ENCODE measurements around the gene KLF5. TPM values are rescaled to one million over a fixed set of nuclear protein-coding genes. Genes with fewer than 3 reads are reported as not detected.

Gene KLF5
- total and polyA plus RNA-seq, 5 donors: 0.54 to 0.83 (median 0.74) TPM

DNA sequence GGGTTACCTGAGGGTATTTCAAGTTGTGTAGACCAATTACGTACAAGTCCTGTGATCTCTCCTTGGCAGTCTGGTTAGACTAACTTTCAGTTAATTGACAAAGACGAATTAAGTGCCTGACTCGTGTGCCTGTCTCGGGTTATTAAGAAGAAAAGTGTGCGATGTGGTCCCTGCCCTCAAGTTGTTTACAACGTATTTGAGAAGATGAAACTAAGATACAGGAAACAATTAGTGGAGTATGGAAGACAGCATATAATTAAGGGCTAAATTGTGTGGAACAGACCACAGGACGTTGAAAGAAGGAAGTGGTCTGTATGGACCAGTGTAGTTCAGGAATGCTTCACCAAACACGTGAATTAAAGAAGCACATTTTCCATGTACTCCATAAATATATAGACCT lies 49.2 kb downstream of the KLF5 start:
- Histone ChIP-seq H3K27ac (ENCODE audit: low read length) (no peak overlapping the region), H3K9me3 (ENCODE audit: control insufficient read depth, low read length) (no peaks in the 10 kb centered on the region), H3K4me3 (ENCODE audit: low read length) (no peak overlapping the region), H3K27me3 (ENCODE audit: control insufficient read depth, insufficient read depth) (no peaks in the 10 kb centered on the region), H3K4me1 (ENCODE audit: control insufficient read depth, insufficient read depth, low read length) (no peaks in the 10 kb centered on the region)
- intact Hi-C loops (cut with DNase I): no loop called here
- WGBS: 54% methylated on average over 8 of the region's 8 CpGs
- ATAC-seq (no peak), DNase-seq (no peak)

DNA sequence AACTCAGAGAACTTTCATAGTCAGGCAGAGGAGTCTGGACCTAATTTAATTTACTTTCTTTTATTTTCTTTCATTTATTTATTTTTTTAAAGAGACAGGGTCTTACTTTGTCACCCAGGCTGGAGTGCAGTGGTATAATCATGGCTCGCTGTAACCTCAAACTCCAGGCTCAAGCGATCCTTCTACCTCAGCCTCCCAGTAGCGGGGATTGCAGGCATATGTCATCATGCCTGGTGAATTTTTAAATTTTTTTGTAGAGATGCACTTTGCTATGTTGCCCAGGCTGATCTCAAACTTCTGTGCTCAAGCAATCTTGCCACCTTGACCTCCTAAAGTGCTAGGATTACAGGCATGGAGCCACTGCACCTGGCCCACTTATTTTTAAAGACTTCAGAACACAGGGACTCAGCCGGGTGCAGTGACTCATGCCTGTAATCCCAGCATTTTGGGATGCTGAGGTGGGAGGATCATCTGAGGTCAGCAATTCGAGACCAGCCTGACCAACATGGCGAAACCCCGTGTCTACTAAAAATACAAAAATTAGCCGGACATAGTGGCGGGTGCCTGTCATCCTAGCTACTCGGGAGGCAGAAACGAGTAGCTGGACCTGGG lies 50.6 kb downstream of the KLF5 start:
- whole genome bisulfite sequencing: 93% methylated on average over 11 of the region's 11 CpGs
- H3K4me3 ChIP-seq (ENCODE audit: low read length): no peak overlapping the region
- DNase-seq (no peak), ATAC-seq (no peak)
- no peaks in the 10 kb centered on the region for H3K27me3 ChIP-seq (ENCODE audit: control insufficient read depth, insufficient read depth)
- H3K4me1 ChIP-seq (ENCODE audit: control insufficient read depth, insufficient read depth, low read length): no peaks in the 10 kb centered on the region
- intact Hi-C loops (cut with DNase I): no loop called here
- H3K27ac ChIP-seq (ENCODE audit: low read length): no peak overlapping the region
- no peaks in the 10 kb centered on the region for H3K9me3 ChIP-seq (ENCODE audit: control insufficient read depth, low read length)

GRCh38 chr13:73109969-73110368 lies 51.2 kb downstream of the KLF5 start:
- 78% methylated on average over 3 of the region's 3 CpGs for WGBS
- Histone ChIP-seq H3K27ac (ENCODE audit: low read length) (no peak overlapping the region), H3K27me3 (ENCODE audit: control insufficient read depth, insufficient read depth) (no peaks in the 10 kb centered on the region), H3K4me3 (ENCODE audit: low read length) (no peak overlapping the region), H3K9me3 (ENCODE audit: control insufficient read depth, low read length) (no peaks in the 10 kb centered on the region), H3K4me1 (ENCODE audit: control insufficient read depth, insufficient read depth, low read length) (no peaks in the 10 kb centered on the region)
- DNase-seq: no peak
- intact Hi-C loops (cut with DNase I): no loop called here
- no peak for ATAC-seq

GRCh38 chr13:73110814-73111213 lies 52.0 kb downstream of the KLF5 start:
- intact Hi-C loops (cut with DNase I): no loop called here
- 86% methylated on average over 5 of the region's 5 CpGs for WGBS

GRCh38 chr13:73111331-73111730 lies 52.5 kb downstream of the KLF5 start:
- Histone ChIP-seq H3K4me1 (ENCODE audit: control insufficient read depth, insufficient read depth, low read length) (no peaks in the 10 kb centered on the region), H3K9me3 (ENCODE audit: control insufficient read depth, low read length) (no peaks in the 10 kb centered on the region), H3K4me3 (ENCODE audit: low read length) (no peak overlapping the region), H3K27me3 (ENCODE audit: control insufficient read depth, insufficient read depth) (no peaks in the 10 kb centered on the region), H3K27ac (ENCODE audit: low read length) (no peak overlapping the region)
- WGBS: 56% methylated on average over 3 of the region's 3 CpGs
- no peak for DNase-seq
- no peak for ATAC-seq
- intact Hi-C loops (cut with DNase I): no loop called here

More at GRCh38 chr13:73110814-73111213, 52.0 kb downstream of the KLF5 start:
- Histone ChIP-seq H3K9me3 (ENCODE audit: control insufficient read depth, low read length) (no peaks in the 10 kb centered on the region), H3K4me1 (ENCODE audit: control insufficient read depth, insufficient read depth, low read length) (no peaks in the 10 kb centered on the region), H3K27me3 (ENCODE audit: control insufficient read depth, insufficient read depth) (no peaks in the 10 kb centered on the region), H3K27ac (ENCODE audit: low read length) (no peak overlapping the region), H3K4me3 (ENCODE audit: low read length) (no peak overlapping the region)
- DNase-seq (no peak), ATAC-seq (no peak)

GRCh38 chr13:73119612-73120011 lies 60.8 kb downstream of the KLF5 start:
- Histone ChIP-seq H3K4me1 (ENCODE audit: control insufficient read depth, insufficient read depth, low read length) (no peaks in the 10 kb centered on the region), H3K4me3 (ENCODE audit: low read length) (no peak overlapping the region), H3K27me3 (ENCODE audit: control insufficient read depth, insufficient read depth) (no peaks in the 10 kb centered on the region), H3K9me3 (ENCODE audit: control insufficient read depth, low read length) (no peaks in the 10 kb centered on the region), H3K27ac (ENCODE audit: low read length) (no peak overlapping the region)
- ATAC-seq: no peak
- WGBS: 97% methylated on average over 3 of the region's 3 CpGs
- no peak for DNase-seq
- intact Hi-C loops (cut with DNase I): no loop called here

Data from right cardiac atrium (tissue), 5 donors.